Esophagus squamous epithelium (tissue), 5 donors: ENCODE measurements around the gene SCIMP. TPM values are rescaled to one million over a fixed set of nuclear protein-coding genes. Genes with fewer than 3 reads are reported as not detected.
"Not testable (repeated sequence)": the region's sequence is repeated elsewhere in the genome, so short reads cannot be mapped to it uniquely, and the experiment has no call there.

ENCODE experiments used
- DNase-seq: peaks from one replicate; lab custom pipeline; 2025; lab: John Stamatoyannopoulos, UW
- H3K27ac ChIP-seq, 4 donors: fragments of 200-600 bp; sonication (generic); one replicate each; pipeline ENCODE4 v1.5.1; 2016 to 2019; ENCODE audit warnings: mild to moderate bottlenecking in 1 of 4
- H3K27me3 ChIP-seq, 4 donors: fragments of 200-600 bp; sonication (generic); 1 replicate in 3 of 4; 2 replicates in 1 of 4; pipeline versions ENCODE4 v1.5.1 to v1.6.0; 2017 to 2021; ENCODE audit warnings: antibody characterized with exemption in 1 of 4
- H3K36me3 ChIP-seq, 3 donors: fragments of 200-600 bp; sonication (generic); one replicate each; pipeline ENCODE4 v1.5.1; 2016 to 2019
- H3K4me1 ChIP-seq, 3 donors: fragments of 200-600 bp; sonication (generic); one replicate each; pipeline ENCODE4 v1.5.1; 2017 to 2019
- H3K4me3 ChIP-seq, 4 donors: fragments of 200-600 bp; sonication (generic); 1 replicate in 3 of 4; 2 replicates in 1 of 4; pipeline ENCODE4 v1.5.1; 2016 to 2019; ENCODE audit warnings: mild to moderate bottlenecking in 2 of 4, moderate library complexity in 1 of 4
- H3K9me3 ChIP-seq, 3 donors: fragments of 200-600 bp; sonication (generic); one replicate each; pipeline ENCODE4 v1.5.1; 2016 to 2019
- CTCF ChIP-seq, 6 experiments: fragments of 450-650 bp in 4 of 6; fragments of 200-600 bp in 2 of 6; sonication (generic) in 2 of 6; IDR thresholded peaks; one replicate each; pipeline ENCODE4 v1.5.1; 2016 to 2019; ENCODE audit warnings: antibody characterized with exemption in 6 of 6, mild to moderate bottlenecking in 4 of 6, moderate library complexity in 4 of 6
- POLR2A ChIP-seq, 4 donors: fragments of 450-650 bp; IDR thresholded peaks; one replicate each; pipeline ENCODE4 v1.6.1; 2017; ENCODE audit warnings: antibody characterized with exemption in 4 of 4, mild to moderate bottlenecking in 4 of 4, moderate library complexity in 3 of 4
- WGBS, 2 donors: methylation state at CpG; one replicate each; pipeline ENCODE4 v1.1.5; 2018; 5-methylcytosine and 5-hydroxymethylcytosine counted together
- intact Hi-C: fragments of 100-400 bp; cut with DNase I; formaldehyde crosslinking; loops from one replicate; pipeline ENCODE4 v1.15.0; 2022
- total RNA-seq, 4 donors: library from RNA; depleted of rRNA; stranded (reverse); fragments of >200 nt; gene quantifications; one replicate each; pipeline ENCODE4 v1.1.0, GENCODE V29; 2016
- donor health status: DM: yes; HTN: yes; CAD: no.

SCIMP gene
- total RNA-seq, 4 donors from 2014 or later, result 0.45 to 3.7 (median 1.2) TPM

- no peaks in the 10 kb centered on the region for H3K4me1 ChIP-seq
- intact Hi-C loops, result no loop called here
- H3K36me3 ChIP-seq, result peaks cover 0 to 52% (median 0%) of the 10 kb centered on the region in 3 donors
- H3K27ac ChIP-seq, result no peak overlapping the region
- 100% methylated on average over 2 of the region's 2 CpGs for WGBS, 2 donors
- H3K9me3 ChIP-seq, result peaks cover 33 to 98% (median 83%) of the 10 kb centered on the region in 3 donors
- H3K27me3 ChIP-seq, result no peaks in the 10 kb centered on the region
- no peak for TF ChIP-seq CTCF (IDR thresholded peaks at IDR 0.05)
- TF ChIP-seq POLR2A (IDR thresholded peaks at IDR 0.05), result no peak
- no peak for DNase-seq
- H3K4me3 ChIP-seq, result no peak overlapping the region
These were observed 50.4 kb downstream of the SCIMP start for GRCh38 chr17:5184288-5184687.

GRCh38 chr17:5183410-5183793 is 51.3 kb downstream of the SCIMP start:
- no peak overlapping the region for H3K27ac ChIP-seq
- intact Hi-C loops, result no loop called here
- peaks cover 0 to 48% (median 0%) of the 10 kb centered on the region in 3 donors for H3K36me3 ChIP-seq
- H3K9me3 ChIP-seq, result peaks cover 33 to 99% (median 88%) of the 10 kb centered on the region in 3 donors
- no peaks in the 10 kb centered on the region for H3K4me1 ChIP-seq
- TF ChIP-seq POLR2A (IDR thresholded peaks at IDR 0.05) (no peak), CTCF (IDR thresholded peaks at IDR 0.05) (no peak)
- no peak overlapping the region for H3K4me3 ChIP-seq
- no peak for DNase-seq
- no peaks in the 10 kb centered on the region for H3K27me3 ChIP-seq

- intact Hi-C loops, result no loop called here
- H3K4me1 ChIP-seq, result no peaks in the 10 kb centered on the region
- peaks cover 0 to 43% (median 0%) of the 10 kb centered on the region in 3 donors for H3K36me3 ChIP-seq
- DNase-seq, result no peak
- TF ChIP-seq POLR2A (IDR thresholded peaks at IDR 0.05) (no peak), CTCF (IDR thresholded peaks at IDR 0.05) (no peak)
- WGBS, 2 donors, result 98 to 99% methylated on average over 6 of the region's 6 CpGs
- no peak overlapping the region for H3K27ac ChIP-seq
- H3K4me3 ChIP-seq, result no peak overlapping the region
- H3K27me3 ChIP-seq, result no peaks in the 10 kb centered on the region
- peaks cover 33 to 100% (median 92%) of the 10 kb centered on the region in 3 donors for H3K9me3 ChIP-seq
These were observed 51.9 kb downstream of the SCIMP start for GRCh38 chr17:5182597-5183409.

GRCh38 chr17:5181509-5182305 is 53.0 kb downstream of the SCIMP start:
- no peak for DNase-seq
- TF ChIP-seq CTCF (IDR thresholded peaks at IDR 0.05) (no peak), POLR2A (IDR thresholded peaks at IDR 0.05) (no peak)
- Histone ChIP-seq H3K36me3 (peaks cover 0 to 43% (median 0%) of the 10 kb centered on the region in 3 donors), H3K27ac (no peak overlapping the region), H3K4me1 (no peaks in the 10 kb centered on the region), H3K27me3 (no peaks in the 10 kb centered on the region), H3K9me3 (peaks cover 33 to 100% (median 94%) of the 10 kb centered on the region in 3 donors), H3K4me3 (no peak overlapping the region)
- 95 to 98% methylated on average over 10 of the region's 10 CpGs for whole genome bisulfite sequencing, 2 donors
- intact Hi-C loops, result no loop called here

GRCh38 chr17:5179003-5179402 is 55.7 kb downstream of the SCIMP start:
- no peaks in the 10 kb centered on the region for H3K27me3 ChIP-seq
- no peak for DNase-seq
- peaks cover 29 to 93% (median 82%) of the 10 kb centered on the region in 3 donors for H3K9me3 ChIP-seq
- no peak overlapping the region for H3K27ac ChIP-seq
- no peak overlapping the region for H3K4me3 ChIP-seq
- H3K36me3 ChIP-seq, result peaks cover 0 to 44% (median 0%) of the 10 kb centered on the region in 3 donors
- no peak for TF ChIP-seq POLR2A (IDR thresholded peaks at IDR 0.05)
- no peak for TF ChIP-seq CTCF (IDR thresholded peaks at IDR 0.05)
- intact Hi-C loops, result no loop called here
- WGBS, 2 donors, result 91 to 94% methylated on average over 8 of the region's 12 CpGs
- H3K4me1 ChIP-seq, result no peaks in the 10 kb centered on the region

- H3K4me1 ChIP-seq, intact Hi-C loops, DNase-seq, H3K4me3 ChIP-seq, H3K27me3 ChIP-seq, H3K27ac ChIP-seq: not testable (repeated sequence)
- peaks cover 0 to 34% (median 0%) of the 10 kb centered on the region in 3 donors for H3K36me3 ChIP-seq
- peaks cover 0 to 84% (median 42%) of the 10 kb centered on the region in 3 donors for H3K9me3 ChIP-seq
- WGBS, 2 donors, result 94 to 100% methylated on average over 5 to 7 of the region's 7 CpGs
These were observed 59.6 kb downstream of the SCIMP start for GRCh38 chr17:5175027-5175426.

- 49 to 61% methylated on average over 6 of the region's 7 CpGs for WGBS, 2 donors
- intact Hi-C loops, H3K4me3 ChIP-seq, H3K4me1 ChIP-seq, H3K27me3 ChIP-seq, H3K36me3 ChIP-seq, DNase-seq, H3K9me3 ChIP-seq, H3K27ac ChIP-seq: not testable (repeated sequence)
These were observed 68.7 kb downstream of the SCIMP start for GRCh38 chr17:5165791-5166564.
